GM19397 (cell line): Measurements from ENCODE around the gene MGLL.
"Not testable (repeated sequence)": the region's sequence is repeated elsewhere in the genome, so short reads cannot be mapped to it uniquely, and the experiment has no call there.

ENCODE experiments used
- ATAC-seq: cut with Tn5 transposase; IDR thresholded peaks from one replicate; pipeline ENCODE4 v1.9.1; 2021; ENCODE audit warnings: mild to moderate bottlenecking, moderate library complexity; ENCODE audit not compliant: unreplicated experiment

MGLL gene

DNA sequence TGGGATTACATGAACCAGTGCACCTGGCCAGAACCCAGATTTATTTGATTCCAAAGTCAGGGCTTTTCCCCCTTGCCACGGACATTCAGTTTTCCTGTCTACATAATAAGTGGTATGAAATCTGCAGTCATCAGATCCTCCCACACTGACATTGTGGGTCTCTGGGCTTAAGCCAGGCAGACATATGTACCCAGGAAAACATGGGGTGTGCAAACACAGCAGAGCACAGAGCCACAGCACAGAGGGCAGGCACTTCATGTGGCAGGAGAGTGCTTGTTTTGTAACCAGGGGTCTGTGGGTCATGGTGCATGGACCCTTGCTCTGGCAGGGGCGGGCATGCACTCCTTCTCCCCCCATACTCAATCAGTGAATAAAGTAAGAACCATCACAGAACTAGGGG, 155.6 kb downstream of the MGLL start:
- no peak for ATAC-seq

- no peak for ATAC-seq
Observed at GRCh38 chr3:127665586-127665985, 156.7 kb downstream of the MGLL start.

DNA sequence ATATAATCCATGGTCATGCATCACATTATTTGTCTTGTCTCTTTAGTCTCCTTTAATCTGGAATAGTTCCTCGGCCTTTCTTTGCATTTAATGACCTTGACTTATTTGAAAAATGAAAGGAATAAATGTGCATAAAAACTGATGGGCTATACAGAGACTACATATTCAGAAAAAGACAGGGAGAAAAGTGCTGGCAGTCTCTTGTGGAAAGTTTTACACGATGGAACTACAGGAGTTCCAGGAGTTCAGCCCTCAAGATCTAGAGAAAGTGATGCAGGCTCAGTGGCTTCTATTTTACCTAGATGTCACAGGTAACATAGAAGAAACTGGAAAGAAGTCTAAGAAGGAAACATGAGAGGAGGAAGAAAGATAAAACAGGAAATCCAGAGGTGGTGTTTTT, 157.2 kb downstream of the MGLL start:
- no peak for ATAC-seq

- no peak for ATAC-seq
Observed at GRCh38 chr3:127663151-127663550, 159.2 kb downstream of the MGLL start.

- no peak for ATAC-seq
Observed at GRCh38 chr3:127662001-127662469, 160.3 kb downstream of the MGLL start.

DNA sequence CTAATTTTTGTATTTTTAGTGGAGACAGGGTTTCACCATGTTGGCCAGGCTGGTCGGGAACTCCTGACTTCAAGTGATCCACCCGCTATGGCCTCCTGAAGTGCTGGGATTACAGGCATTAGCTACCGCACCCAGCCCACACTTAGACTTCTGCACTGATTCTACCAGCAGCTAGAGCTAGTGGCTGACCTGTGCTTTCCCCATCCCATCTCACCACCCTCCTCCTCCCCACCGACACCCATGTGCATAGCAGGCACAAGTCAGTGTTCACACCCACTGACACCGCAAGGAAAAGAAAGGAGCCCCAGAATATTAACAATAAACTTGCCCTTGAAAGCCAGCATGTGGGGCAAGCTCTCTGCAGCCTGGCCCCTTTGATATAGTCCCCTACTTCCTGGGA, 160.7 kb downstream of the MGLL start:
- ATAC-seq, result no peak

- no peak for ATAC-seq
Observed at GRCh38 chr3:127660621-127661251, 161.6 kb downstream of the MGLL start.

- no peak for ATAC-seq
Observed at GRCh38 chr3:127658234-127658633, 164.1 kb downstream of the MGLL start.

GRCh38 chr3:127656906-127657305, 165.4 kb downstream of the MGLL start:
- ATAC-seq, result no peak

- no peak for ATAC-seq
Observed at GRCh38 chr3:127655641-127656040, 166.7 kb downstream of the MGLL start.

GRCh38 chr3:127654993-127655392, 167.3 kb downstream of the MGLL start:
- not testable (repeated sequence) for ATAC-seq

GRCh38 chr3:127654374-127654773, 167.9 kb downstream of the MGLL start:
- ATAC-seq, result no peak

GRCh38 chr3:127652246-127652995, 169.9 kb downstream of the MGLL start:
- no peak for ATAC-seq

- ATAC-seq, result no peak
Observed at GRCh38 chr3:127651516-127652172, 170.7 kb downstream of the MGLL start.

DNA sequence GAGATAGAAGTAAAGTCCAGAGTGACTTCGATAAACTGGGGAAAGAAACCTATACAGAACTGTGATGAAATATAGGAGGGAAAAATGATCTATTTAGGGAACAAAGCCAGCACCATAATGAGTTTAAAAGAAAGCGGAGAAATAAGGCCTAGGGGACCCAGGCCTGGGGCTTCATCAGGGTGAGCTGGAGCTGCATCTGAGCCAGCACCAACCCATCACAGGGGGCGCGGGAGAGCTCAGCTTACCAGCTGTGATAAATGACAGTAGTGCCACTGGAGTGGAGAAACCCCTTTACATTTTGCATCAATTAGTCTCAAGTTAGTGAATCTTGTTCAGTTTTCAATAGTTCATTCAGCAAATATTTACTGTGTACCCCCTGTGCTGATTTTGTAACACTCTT, 172.1 kb downstream of the MGLL start:
- ATAC-seq, result no peak

GRCh38 chr3:127647845-127648204, 174.5 kb downstream of the MGLL start:
- ATAC-seq, result no peak

GRCh38 chr3:127647166-127647844, 175.0 kb downstream of the MGLL start:
- ATAC-seq, result no peak

DNA sequence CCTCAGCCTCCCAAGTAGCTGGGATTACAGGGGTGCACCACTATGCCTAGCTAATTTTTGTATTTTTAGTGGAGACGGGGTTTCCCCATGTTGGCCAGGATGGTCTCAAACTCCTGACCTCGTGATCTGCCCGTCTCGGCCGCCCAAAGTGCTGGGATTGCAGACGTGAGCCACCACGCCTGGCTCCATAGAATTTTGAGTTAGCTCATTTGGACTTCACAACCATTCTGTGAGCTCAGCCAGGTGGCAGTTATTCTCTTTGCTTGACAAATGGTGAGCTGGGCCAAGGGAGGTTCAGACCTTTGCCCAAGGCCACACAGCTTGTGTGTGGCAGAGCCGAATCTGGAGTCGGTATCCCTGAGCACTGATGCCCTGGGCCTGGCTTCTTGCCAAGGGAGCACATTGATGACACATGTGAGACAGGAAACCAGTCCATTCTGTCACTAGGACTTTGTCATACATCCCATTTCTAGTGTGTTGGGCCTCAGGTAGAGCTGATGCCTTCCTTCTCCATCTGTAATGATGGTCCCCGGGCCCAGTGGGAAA, 175.7 kb downstream of the MGLL start:
- ATAC-seq, result no peak

- ATAC-seq, result no peak
Observed at GRCh38 chr3:127645371-127646015, 176.8 kb downstream of the MGLL start.

- ATAC-seq, result no peak
Observed at GRCh38 chr3:127644641-127645370, 177.5 kb downstream of the MGLL start.
